Spleen (tissue), 7 donors: ENCODE measurements around the gene SLC30A3.

Experiments used
- POLR2A ChIP-seq, 3 donors: fragments of 450-650 bp; IDR thresholded peaks; one replicate each; pipeline ENCODE4 v1.5.1; 2017; ENCODE audit warnings: antibody characterized with exemption in 3 of 3, mild to moderate bottlenecking in 1 of 3
- TF ChIP-seq, protein P1 (sequence below), 11 experiments: fragments of 200-600 bp in 7 of 11; fragments of 450-650 bp in 4 of 11; sonication (generic) in 4 of 11; IDR thresholded peaks in 8 of 11; conservative IDR thresholded peaks in 3 of 11; 1 replicate in 7 of 11; 2 replicates in 4 of 11; pipeline versions ENCODE4 v1.4.0 to v1.8.0; 2016 to 2021; ENCODE audit warnings: antibody characterized with exemption in 11 of 11, inconsistent platforms in 4 of 11, mild to moderate bottlenecking in 1 of 11
- donor health status: DM: no; HTN: no; CAD: no; lungs with moderate emphysema.
- donor health status: DM: no; HTN: no; CAD: no.
- donor health status: DM: no; HTN: no; CAD: no.

DNA sequence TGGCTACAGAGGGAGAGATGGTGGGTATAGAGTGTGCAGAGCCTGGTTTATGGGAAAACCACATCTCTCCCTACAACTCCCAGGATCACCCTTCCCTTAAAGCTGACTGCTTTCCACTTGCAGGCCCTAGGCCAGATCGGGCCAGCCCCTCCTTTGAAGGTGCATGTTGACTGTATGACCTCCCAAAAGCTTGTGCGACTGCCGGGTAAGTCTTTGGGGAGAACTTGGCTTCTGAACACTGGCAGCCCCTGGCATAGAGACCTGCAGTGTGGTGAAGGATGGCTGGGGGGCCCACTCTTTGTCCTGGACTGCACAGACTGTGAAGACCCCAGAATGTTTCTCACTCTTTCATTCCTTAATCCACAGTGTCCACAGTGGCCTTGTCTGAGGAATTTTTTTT, 26.2 kb downstream of the SLC30A3 start:
- TF ChIP-seq, protein P1, sequence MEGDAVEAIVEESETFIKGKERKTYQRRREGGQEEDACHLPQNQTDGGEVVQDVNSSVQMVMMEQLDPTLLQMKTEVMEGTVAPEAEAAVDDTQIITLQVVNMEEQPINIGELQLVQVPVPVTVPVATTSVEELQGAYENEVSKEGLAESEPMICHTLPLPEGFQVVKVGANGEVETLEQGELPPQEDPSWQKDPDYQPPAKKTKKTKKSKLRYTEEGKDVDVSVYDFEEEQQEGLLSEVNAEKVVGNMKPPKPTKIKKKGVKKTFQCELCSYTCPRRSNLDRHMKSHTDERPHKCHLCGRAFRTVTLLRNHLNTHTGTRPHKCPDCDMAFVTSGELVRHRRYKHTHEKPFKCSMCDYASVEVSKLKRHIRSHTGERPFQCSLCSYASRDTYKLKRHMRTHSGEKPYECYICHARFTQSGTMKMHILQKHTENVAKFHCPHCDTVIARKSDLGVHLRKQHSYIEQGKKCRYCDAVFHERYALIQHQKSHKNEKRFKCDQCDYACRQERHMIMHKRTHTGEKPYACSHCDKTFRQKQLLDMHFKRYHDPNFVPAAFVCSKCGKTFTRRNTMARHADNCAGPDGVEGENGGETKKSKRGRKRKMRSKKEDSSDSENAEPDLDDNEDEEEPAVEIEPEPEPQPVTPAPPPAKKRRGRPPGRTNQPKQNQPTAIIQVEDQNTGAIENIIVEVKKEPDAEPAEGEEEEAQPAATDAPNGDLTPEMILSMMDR (IDR thresholded peaks at IDR 0.05 in 8 of 11, conservative IDR thresholded peaks at IDR 0.05 in 3 of 11): no peak
- no peak for TF ChIP-seq POLR2A (IDR thresholded peaks at IDR 0.05)
